Erythroblast (primary cell): ENCODE data around the gene TPST1.
"Not testable (repeated sequence)": the region's sequence is repeated elsewhere in the genome, so short reads cannot be mapped to it uniquely, and the experiment has no call there.

Experiments used
- DNase-seq, 2 experiments: peaks; one replicate each; lab custom pipeline; 2025; lab: John Stamatoyannopoulos, UW
- GATA1 ChIP-seq: IDR thresholded peaks from 2 replicates; pipeline ENCODE4 v1.6.1; 2011; ENCODE audit warnings: low read depth, mild to moderate bottlenecking, control low read depth, low read length, moderate library complexity
- POLR2A ChIP-seq: IDR thresholded peaks from 2 replicates; pipeline ENCODE4 v1.6.1; 2011; ENCODE audit warnings: mild to moderate bottlenecking, low read length

The TPST1 gene

GRCh38 chr7:66206119-66206933 is 1.2 kb downstream of the TPST1 start:
- no peak for TF ChIP-seq GATA1
- no peak for TF ChIP-seq POLR2A

GRCh38 chr7:66206934-66207240 is 1.8 kb downstream of the TPST1 start:
- TF ChIP-seq POLR2A (no peak), GATA1 (no peak)
- DNase-seq, result no peak

More at GRCh38 chr7:66206119-66206933, 1.2 kb downstream of the TPST1 start:
- DNase-seq, result no peak

- TF ChIP-seq GATA1, result no peak
- no peak for TF ChIP-seq POLR2A
- no peak for DNase-seq
Measured at GRCh38 chr7:66207540-66207939, 2.4 kb downstream of the TPST1 start.

- DNase-seq, result no peak
- TF ChIP-seq GATA1 (no peak), POLR2A (no peak)
Measured at GRCh38 chr7:66211429-66211828, 6.3 kb downstream of the TPST1 start.

GRCh38 chr7:66213637-66214036 is 8.5 kb downstream of the TPST1 start:
- no peak for TF ChIP-seq GATA1
- no peak for TF ChIP-seq POLR2A
- no peak for DNase-seq

GRCh38 chr7:66216687-66217086 is 11.6 kb downstream of the TPST1 start:
- no peak for TF ChIP-seq GATA1
- TF ChIP-seq POLR2A, result no peak
- DNase-seq, result no peak

- DNase-seq, result no peak
- TF ChIP-seq POLR2A, result no peak
- TF ChIP-seq GATA1, result no peak
Measured at GRCh38 chr7:66219805-66220204, 14.7 kb downstream of the TPST1 start.

GRCh38 chr7:66221442-66221841 is 16.3 kb downstream of the TPST1 start:
- no peak for TF ChIP-seq POLR2A
- TF ChIP-seq GATA1, result no peak
- no peak for DNase-seq

GRCh38 chr7:66227808-66228207 is 22.7 kb downstream of the TPST1 start:
- no peak for DNase-seq
- no peak for TF ChIP-seq GATA1
- no peak for TF ChIP-seq POLR2A

- DNase-seq, result not testable (repeated sequence)
Measured at GRCh38 chr7:66231326-66232216, 26.4 kb downstream of the TPST1 start.

GRCh38 chr7:66233638-66234037 is 28.5 kb downstream of the TPST1 start:
- DNase-seq, result no peak
- TF ChIP-seq POLR2A, result no peak
- no peak for TF ChIP-seq GATA1

GRCh38 chr7:66236713-66237303 is 31.7 kb downstream of the TPST1 start:
- no peak for TF ChIP-seq GATA1
- TF ChIP-seq POLR2A, result no peak
- DNase-seq, result no peak

- TF ChIP-seq GATA1 (no peak), POLR2A (no peak)
- no peak for DNase-seq
Measured at GRCh38 chr7:66237906-66238772, 33.0 kb downstream of the TPST1 start.
